GM18873 (cell line): ENCODE results near the gene CCNO.

ENCODE experiments used
- ATAC-seq: cut with Tn5 transposase; IDR thresholded peaks from one replicate; pipeline ENCODE4 v1.9.1; 2021; ENCODE audit warnings: mild to moderate bottlenecking, moderate library complexity, moderate number of reproducible peaks; ENCODE audit not compliant: unreplicated experiment, low FRiP score

The CCNO gene

GRCh38 chr5:55232985-55233928, at the start of gene CCNO:
Gene CCNO, minus strand, starts transcription at chr5:55233608. Its CDS starts 85 bp downstream, at chr5:55233523.
- ATAC-seq: peak; percentile 38

- no peak for ATAC-seq
Measured at GRCh38 chr5:55278778-55279177, 45.4 kb upstream of the CCNO start.

GRCh38 chr5:55276771-55277170, 43.4 kb upstream of the CCNO start:
- no peak for ATAC-seq

GRCh38 chr5:55258339-55258738, 24.9 kb upstream of the CCNO start:
- ATAC-seq: no peak

GRCh38 chr5:55254802-55255201, 21.4 kb upstream of the CCNO start:
- ATAC-seq: no peak

- no peak for ATAC-seq
Measured at GRCh38 chr5:55250064-55250463, 16.7 kb upstream of the CCNO start.

- ATAC-seq: no peak
Measured at GRCh38 chr5:55241746-55242145, 8.3 kb upstream of the CCNO start.

GRCh38 chr5:55236800-55237199, 3.4 kb upstream of the CCNO start:
- no peak for ATAC-seq

GRCh38 chr5:55234121-55234700, 803 bp upstream of the CCNO start:
- no peak for ATAC-seq

GRCh38 chr5:55232271-55232984, 980 bp downstream of the CCNO start:
- peak; percentile 12 for ATAC-seq

GRCh38 chr5:55231919-55232270, 1.5 kb downstream of the CCNO start:
- no peak for ATAC-seq

GRCh38 chr5:55231029-55231918, 2.1 kb downstream of the CCNO start:
- no peak for ATAC-seq

- no peak for ATAC-seq
Measured at GRCh38 chr5:55230086-55230629, 3.2 kb downstream of the CCNO start.

GRCh38 chr5:55227664-55228430, 5.6 kb downstream of the CCNO start:
- no peak for ATAC-seq

- no peak for ATAC-seq
Measured at GRCh38 chr5:55226934-55227663, 6.3 kb downstream of the CCNO start, which contains the start of gene MCIDAS. Gene MCIDAS, minus strand, starts transcription at chr5:55227315. Its CDS starts 177 bp downstream, at chr5:55227138.

- ATAC-seq: no peak
Measured at GRCh38 chr5:55226027-55226933, 7.1 kb downstream of the CCNO start.

GRCh38 chr5:55225346-55225745, 8.1 kb downstream of the CCNO start:
- ATAC-seq: no peak
